GM19455 (cell line): ENCODE results near the gene KIF24.
"Not testable (repeated sequence)": the region's sequence is repeated elsewhere in the genome, so short reads cannot be mapped to it uniquely, and the experiment has no call there.

Experiments used
- ATAC-seq: cut with Tn5 transposase; IDR thresholded peaks from one replicate; pipeline ENCODE4 v1.9.1; 2021; ENCODE audit not compliant: unreplicated experiment

The KIF24 gene

GRCh38 chr9:34328500-34328986 lies 525 bp downstream of the KIF24 start:
- no peak for ATAC-seq

- ATAC-seq = no peak
Measured at GRCh38 chr9:34326690-34327089, 2.4 kb downstream of the KIF24 start.

GRCh38 chr9:34322899-34323591 lies 6.0 kb downstream of the KIF24 start:
- no peak for ATAC-seq

GRCh38 chr9:34321451-34321850 lies 7.6 kb downstream of the KIF24 start:
- no peak for ATAC-seq

- no peak for ATAC-seq
Measured at GRCh38 chr9:34318163-34318790, 10.8 kb downstream of the KIF24 start.

- ATAC-seq = no peak
Measured at GRCh38 chr9:34317436-34317835, 11.6 kb downstream of the KIF24 start.

- no peak for ATAC-seq
Measured at GRCh38 chr9:34311499-34312185, 17.4 kb downstream of the KIF24 start.

- no peak for ATAC-seq
Measured at GRCh38 chr9:34310215-34310614, 18.9 kb downstream of the KIF24 start.

- ATAC-seq = not testable (repeated sequence)
Measured at GRCh38 chr9:34308316-34308715, 20.8 kb downstream of the KIF24 start.

- not testable (repeated sequence) for ATAC-seq
Measured at GRCh38 chr9:34301064-34301463, 28.0 kb downstream of the KIF24 start.

- no peak for ATAC-seq
Measured at GRCh38 chr9:34292552-34292951, 36.5 kb downstream of the KIF24 start.

GRCh38 chr9:34291423-34291822 lies 37.6 kb downstream of the KIF24 start:
- ATAC-seq = no peak

- ATAC-seq = no peak
Measured at GRCh38 chr9:34291023-34291422, 38.0 kb downstream of the KIF24 start.

GRCh38 chr9:34289159-34289558 lies 39.9 kb downstream of the KIF24 start:
- no peak for ATAC-seq

GRCh38 chr9:34282096-34282495 lies 47.0 kb downstream of the KIF24 start:
- no peak for ATAC-seq

GRCh38 chr9:34279411-34279810 lies 49.7 kb downstream of the KIF24 start:
- ATAC-seq = no peak
